ENCODE results near the gene ABLIM1.

The ABLIM1 gene

GRCh38 chr10:114386452-114386851, 271.6 kb downstream of the ABLIM1 start:
- ATAC-seq (no peak), DNase-seq (no peak)

DNA sequence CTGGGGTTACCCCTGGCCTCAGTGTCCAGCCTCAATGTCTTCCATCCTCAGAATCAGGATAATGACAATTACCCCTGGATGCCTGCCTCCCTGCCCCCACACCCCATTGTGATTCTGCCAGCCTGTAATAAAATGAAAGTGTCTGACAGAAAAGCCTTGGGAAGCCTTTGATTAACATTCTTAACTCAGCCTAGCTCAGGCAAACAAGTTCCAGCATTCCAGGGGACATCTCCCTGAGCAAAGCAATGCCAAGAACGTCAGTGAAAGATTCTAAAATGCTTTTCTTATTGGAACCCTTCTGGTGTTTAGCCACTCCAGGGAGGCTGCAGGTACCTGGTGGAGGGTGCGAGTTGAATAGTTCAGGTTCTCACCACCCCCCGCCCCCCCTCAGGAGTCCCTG, 272.5 kb downstream of the ABLIM1 start:
- DNase-seq (no peak), ATAC-seq (no peak)

GRCh38 chr10:114384601-114385000, 273.5 kb downstream of the ABLIM1 start:
- ATAC-seq (no peak), DNase-seq (no peak)

DNA sequence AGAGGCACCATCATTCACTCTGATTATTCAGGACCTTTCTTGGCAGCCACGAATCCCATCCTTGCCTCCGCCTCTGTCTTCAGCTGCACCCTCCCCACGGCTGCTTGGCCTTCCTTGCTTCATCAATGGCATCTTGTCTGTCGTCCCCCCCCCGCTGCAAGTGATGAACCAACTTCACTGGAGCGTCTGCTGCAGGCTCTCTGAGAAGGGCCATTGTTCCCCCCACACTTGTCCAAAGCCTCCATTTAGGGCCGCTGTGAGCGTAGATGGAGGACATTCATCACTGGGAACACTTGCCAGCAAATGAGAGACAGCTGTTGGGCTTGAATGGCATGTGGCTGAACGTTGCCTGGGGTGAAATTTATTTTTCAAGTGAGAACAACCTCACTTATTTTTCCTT, 273.9 kb downstream of the ABLIM1 start:
- ATAC-seq, result no peak
- DNase-seq, result no peak

Measured in stimulated activated naive CD8-positive, alpha-beta T cell treated with anti-CD3 and anti-CD28 coated beads, Interleukin-15, Interleukin-2, amounts not matched to agents 100 U/mL and 50 U/mL, for 24 hours (primary cell).